ENCODE measurements around the gene KCNS1.

DNA sequence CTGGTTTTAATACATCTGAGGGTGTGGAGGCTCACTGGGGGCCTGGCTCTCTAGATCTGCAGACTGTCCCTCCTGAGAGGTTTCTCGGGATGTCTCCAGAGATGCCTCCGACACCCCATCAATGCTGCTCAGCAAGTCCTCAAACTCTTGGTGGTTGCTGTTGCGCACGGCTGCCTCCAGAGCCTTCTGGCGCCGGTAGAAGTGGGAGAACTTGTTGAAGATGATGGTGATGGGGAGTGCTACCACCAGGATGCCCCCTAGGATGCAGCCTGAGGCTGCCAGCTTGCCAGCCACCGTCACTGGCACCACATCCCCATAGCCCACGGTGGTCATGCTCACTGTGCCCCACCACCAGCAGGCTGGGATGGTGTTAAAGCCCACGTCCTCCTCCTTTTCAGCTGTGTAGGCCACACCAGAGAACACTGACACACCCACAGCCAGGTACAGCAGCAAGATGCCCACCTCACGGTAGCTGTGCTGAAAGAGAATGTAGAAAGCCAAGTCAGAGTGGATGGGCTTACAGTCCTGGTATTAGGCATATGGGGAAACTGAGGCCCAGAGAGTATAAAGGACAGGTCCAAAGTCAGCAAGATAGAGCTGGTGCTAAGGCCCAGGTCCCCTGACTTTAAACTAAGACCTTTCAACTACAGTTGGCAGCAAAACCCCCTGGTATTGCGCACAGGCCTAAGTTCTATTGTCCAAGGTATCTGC is 5.9 kb downstream of the KCNS1 start:
- TF ChIP-seq, protein P1, sequence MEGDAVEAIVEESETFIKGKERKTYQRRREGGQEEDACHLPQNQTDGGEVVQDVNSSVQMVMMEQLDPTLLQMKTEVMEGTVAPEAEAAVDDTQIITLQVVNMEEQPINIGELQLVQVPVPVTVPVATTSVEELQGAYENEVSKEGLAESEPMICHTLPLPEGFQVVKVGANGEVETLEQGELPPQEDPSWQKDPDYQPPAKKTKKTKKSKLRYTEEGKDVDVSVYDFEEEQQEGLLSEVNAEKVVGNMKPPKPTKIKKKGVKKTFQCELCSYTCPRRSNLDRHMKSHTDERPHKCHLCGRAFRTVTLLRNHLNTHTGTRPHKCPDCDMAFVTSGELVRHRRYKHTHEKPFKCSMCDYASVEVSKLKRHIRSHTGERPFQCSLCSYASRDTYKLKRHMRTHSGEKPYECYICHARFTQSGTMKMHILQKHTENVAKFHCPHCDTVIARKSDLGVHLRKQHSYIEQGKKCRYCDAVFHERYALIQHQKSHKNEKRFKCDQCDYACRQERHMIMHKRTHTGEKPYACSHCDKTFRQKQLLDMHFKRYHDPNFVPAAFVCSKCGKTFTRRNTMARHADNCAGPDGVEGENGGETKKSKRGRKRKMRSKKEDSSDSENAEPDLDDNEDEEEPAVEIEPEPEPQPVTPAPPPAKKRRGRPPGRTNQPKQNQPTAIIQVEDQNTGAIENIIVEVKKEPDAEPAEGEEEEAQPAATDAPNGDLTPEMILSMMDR (IDR thresholded peaks at IDR 0.05) = no peak
- TF ChIP-seq POLR2A (IDR thresholded peaks at IDR 0.05) = no peak
